22Rv1 (cell line): ENCODE results near the gene ZNF554.

Source experiments
- H3K27ac ChIP-seq: fragments of 450-650 bp; 2 replicates; pipeline ENCODE4 v1.5.1; 2017
- ZFX ChIP-seq: fragments of 450-650 bp; IDR thresholded peaks from 2 replicates; pipeline ENCODE4 v1.6.1; 2017; ENCODE audit warnings: antibody characterized with exemption, borderline replicate concordance
- TF ChIP-seq, protein P1 (sequence below): fragments of 450-650 bp; IDR thresholded peaks from 2 replicates; pipeline ENCODE4 v1.5.1; 2017; ENCODE audit warnings: mild to moderate bottlenecking

ZNF554 gene

DNA sequence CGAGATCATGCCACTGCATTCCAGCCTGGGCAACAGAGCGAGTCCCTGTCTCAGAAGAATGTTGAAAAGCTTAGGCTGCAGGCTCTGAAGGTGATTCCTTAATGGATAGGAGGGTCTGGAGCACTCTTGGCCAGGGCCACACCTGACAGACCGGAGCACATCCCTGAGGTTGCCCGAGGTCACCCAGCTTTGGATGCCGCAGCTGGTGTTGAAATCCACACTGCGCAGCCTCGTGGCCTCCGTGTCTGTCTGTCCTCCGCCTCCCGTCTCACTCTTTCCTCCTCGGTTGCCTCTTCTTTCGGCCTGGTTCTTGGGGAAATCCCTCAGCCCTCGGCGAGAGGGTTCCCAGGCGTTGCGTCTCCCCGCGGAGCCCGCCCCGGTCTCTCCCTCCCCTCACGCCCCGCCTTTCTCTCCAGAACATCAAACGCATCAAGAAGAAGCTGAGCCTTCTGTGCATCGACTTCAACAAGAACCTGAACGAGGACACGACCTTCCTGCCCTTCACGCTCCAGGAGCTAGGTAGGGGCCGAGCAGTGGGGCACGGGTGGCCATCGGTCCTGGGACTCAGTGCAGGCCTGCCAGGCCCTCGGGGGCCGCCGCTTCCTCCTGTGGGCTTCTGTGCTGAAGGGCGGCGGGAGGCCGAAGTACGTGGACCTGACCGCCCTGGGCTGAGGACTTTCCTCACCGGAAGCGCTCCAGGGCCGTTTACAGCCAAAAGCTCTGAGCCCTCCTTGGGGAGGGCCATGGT is 20.2 kb upstream of the ZNF554 start:
- no peak for TF ChIP-seq ZFX
- TF ChIP-seq, protein P1, sequence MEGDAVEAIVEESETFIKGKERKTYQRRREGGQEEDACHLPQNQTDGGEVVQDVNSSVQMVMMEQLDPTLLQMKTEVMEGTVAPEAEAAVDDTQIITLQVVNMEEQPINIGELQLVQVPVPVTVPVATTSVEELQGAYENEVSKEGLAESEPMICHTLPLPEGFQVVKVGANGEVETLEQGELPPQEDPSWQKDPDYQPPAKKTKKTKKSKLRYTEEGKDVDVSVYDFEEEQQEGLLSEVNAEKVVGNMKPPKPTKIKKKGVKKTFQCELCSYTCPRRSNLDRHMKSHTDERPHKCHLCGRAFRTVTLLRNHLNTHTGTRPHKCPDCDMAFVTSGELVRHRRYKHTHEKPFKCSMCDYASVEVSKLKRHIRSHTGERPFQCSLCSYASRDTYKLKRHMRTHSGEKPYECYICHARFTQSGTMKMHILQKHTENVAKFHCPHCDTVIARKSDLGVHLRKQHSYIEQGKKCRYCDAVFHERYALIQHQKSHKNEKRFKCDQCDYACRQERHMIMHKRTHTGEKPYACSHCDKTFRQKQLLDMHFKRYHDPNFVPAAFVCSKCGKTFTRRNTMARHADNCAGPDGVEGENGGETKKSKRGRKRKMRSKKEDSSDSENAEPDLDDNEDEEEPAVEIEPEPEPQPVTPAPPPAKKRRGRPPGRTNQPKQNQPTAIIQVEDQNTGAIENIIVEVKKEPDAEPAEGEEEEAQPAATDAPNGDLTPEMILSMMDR = no peak
- no peak overlapping the region for H3K27ac ChIP-seq

DNA sequence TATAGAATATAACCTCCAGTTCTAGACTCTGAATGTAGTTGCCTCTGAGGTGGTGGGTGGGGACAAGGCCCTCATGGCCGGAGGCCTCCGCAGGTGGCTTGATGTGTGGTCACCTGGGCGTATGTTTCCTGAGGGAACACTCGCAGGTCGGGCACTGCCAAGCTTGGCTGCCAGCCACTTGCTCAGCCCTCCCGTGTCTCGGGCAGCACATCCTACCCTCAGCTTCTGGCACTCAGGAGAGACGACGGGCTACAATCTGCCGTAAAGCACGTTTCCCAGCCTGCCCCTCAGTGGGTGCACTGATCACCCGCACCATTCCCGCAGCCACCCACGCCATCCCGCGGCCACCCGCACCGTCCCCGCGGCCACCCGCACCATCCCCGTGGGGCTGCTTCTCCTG is 19.2 kb upstream of the ZNF554 start:
- no peak overlapping the region for H3K27ac ChIP-seq
- no peak for TF ChIP-seq ZFX
- TF ChIP-seq, protein P1 = no peak

DNA sequence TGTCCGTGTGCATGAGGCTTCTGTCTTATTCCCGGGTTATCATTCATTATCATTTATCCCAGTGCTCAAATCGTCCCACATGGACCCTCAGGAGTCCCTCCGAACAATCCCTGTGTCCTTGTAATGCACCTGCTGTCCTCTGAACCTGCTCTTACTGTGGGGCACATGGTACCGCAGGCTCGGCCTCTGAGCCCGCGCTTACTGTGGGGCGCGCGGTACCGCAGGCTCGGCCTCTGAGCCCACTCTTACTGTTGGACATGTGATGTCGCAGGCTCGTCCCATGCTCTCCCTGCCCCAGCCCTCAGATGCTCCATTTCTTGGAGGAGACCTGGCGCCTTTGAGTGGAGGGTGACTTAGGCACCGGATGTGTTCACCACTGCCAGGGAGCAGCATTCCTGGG is 16.8 kb upstream of the ZNF554 start:
- no peak overlapping the region for H3K27ac ChIP-seq
- no peak for TF ChIP-seq ZFX
- TF ChIP-seq, protein P1 = no peak

DNA sequence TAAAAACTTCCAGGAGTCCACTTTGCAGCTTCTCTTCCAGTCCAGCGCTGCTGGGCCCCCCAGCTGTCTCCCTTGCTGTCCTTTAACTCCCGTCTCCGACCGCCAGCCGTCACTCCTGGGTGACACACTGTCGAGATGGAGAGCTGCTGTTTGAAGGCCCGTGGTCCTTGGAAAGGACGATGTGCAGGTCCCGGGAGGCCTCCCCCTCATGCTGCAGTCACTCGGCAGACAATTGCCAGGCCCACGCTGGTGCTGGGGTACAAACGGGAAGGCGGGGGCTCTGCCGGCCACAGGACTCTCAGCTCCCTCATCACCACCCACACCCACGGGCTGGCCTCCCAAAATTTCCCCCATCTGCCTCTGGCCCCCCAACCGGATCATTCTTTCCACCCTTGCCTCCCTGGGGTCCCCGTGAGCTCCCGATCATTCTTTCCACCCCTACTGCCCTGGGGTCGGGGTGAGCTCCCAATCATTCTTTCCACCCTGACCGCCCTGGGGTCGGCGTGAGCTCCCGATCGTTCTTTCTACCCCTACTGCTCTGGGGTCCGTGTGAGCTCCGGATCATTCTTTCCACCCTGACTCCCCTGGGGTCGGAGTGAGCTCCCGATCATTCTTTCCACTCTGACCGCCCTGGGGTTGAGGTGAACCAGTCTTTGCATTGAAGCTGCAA is 16.0 kb upstream of the ZNF554 start:
- no peak for TF ChIP-seq ZFX
- TF ChIP-seq, protein P1 = no peak
- no peak overlapping the region for H3K27ac ChIP-seq

DNA sequence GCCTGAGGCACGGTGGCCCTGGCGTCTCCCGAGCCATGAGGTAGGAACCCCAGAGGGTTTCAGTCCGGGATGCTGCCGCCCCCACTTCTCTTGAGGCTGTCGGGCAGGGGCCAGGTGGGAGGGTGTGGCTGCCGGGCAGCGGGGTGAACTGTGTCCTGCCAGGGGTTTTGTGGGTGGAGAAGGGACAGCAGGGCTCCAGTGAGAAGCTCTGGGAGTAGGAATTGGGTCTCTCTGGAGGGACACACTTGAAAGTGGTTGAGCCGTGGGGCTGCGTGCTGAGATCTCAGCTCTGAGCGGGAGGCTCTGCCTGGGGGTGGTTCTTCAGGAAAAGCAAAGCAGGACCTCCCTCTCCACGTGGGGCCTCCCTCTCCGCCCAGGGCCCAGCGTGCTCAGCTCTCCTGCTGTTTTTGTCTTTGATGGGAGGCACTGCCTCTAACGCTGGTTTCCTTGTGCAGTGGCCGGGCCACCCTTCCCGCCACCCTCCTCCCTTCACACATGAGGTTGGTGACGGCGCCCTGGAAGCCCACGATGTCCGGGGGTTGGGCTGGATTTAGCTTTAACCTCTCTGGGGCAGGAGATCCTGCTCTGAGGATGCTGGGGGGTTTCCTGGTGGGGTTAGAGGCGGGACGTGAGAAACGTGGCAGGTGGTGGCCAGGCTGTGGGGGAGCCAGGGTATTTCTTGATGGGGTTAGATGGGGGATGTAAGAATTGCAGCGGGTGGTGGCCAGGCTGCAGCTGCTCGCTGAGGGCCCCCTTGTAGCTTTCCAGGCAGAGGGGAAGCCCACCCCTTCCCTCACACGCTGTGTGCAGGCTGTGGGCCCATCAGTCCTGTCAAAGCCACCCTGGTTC is 15.3 kb upstream of the ZNF554 start:
- TF ChIP-seq, protein P1 = no peak
- TF ChIP-seq ZFX = no peak
- H3K27ac ChIP-seq = no peak overlapping the region

DNA sequence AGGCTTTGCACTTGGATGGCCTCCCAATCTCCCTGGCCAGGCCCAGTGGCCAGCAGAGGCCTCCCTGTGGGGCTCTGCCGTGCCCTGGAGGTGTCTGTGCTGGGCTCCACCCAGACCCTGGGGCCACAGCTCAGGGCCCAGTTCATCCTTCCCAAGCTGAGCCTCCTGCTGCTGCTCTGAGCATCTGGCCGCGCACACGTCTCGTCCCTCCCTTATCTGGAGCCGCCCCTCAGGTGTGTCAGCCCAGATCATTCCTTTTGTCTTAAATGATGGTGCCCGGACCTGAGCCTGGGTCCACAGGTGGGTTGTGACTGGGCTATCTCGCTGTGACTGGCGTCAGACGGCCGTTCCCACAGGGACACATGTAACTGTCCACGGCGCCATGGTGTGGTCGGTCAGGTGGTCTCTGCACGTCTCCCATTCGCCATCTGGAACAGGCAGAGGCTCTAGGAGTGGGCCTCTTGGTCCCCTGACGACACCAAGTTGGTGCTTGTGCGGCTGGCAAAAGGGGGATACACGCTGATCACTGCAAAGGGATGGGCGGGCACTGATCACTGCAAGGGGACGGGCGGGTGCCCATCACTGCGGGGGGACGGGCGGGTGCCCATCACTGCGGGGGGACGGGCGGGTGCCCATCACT is 14.3 kb upstream of the ZNF554 start:
- H3K27ac ChIP-seq = no peak overlapping the region
- no peak for TF ChIP-seq ZFX
- TF ChIP-seq, protein P1 = no peak
